Activated B cell treated with CpG ODN at 0.5 μM for 24 hours (primary cell): Measurements from ENCODE around the gene CAPRIN1. TPM values are rescaled to one million over a fixed set of nuclear protein-coding genes. Genes with fewer than 3 reads are reported as not detected.

ENCODE experiments used
- ATAC-seq: fragments of 200-7000 bp; cut with Tn5 transposase; one replicate; pipeline ENCODE4 v1.10.0; 2021; ENCODE audit warnings: low read depth, mild to moderate bottlenecking, moderate library complexity
- CTCF ChIA-PET: fragments of 350-600 bp; sonication (Branson Sonifier 250); formaldehyde crosslinking; loops from one replicate; lab custom pipeline; 2021; ENCODE audit warnings: antibody characterized with exemption; lab: Charles Lee
- POLR2A ChIA-PET: fragments of 350-600 bp; sonication (Branson Sonifier 250); formaldehyde crosslinking; loops from one replicate; lab custom pipeline; 2021; ENCODE audit warnings: antibody characterized with exemption; lab: Charles Lee
- DNase-seq: peaks from one replicate; pipeline ENCODE4 v3.0.0; 2022
- H3K27ac Mint-ChIP-seq: one replicate; pipeline ENCODE4 v1.8.0; 2020; ENCODE audit warnings: mixed read lengths
- H3K27me3 Mint-ChIP-seq: one replicate; pipeline ENCODE4 v1.8.0; 2021; ENCODE audit warnings: mixed read lengths
- H3K36me3 Mint-ChIP-seq: one replicate; pipeline ENCODE4 v1.8.0; 2021; ENCODE audit warnings: low read depth, mixed read lengths
- H3K4me1 Mint-ChIP-seq: one replicate; pipeline ENCODE4 v1.8.0; 2021; ENCODE audit warnings: mixed read lengths
- H3K4me3 Mint-ChIP-seq: one replicate; pipeline ENCODE4 v1.8.0; 2020; ENCODE audit warnings: mild to moderate bottlenecking, mixed read lengths
- H3K9me3 Mint-ChIP-seq: one replicate; pipeline ENCODE4 v1.8.0; 2020; ENCODE audit warnings: mixed read lengths
- intact Hi-C: fragments of 100-400 bp; cut with micrococcal nuclease; formaldehyde crosslinking; loops from one replicate; pipeline ENCODE4 v1.15.1; 2024
- total RNA-seq: library from RNA; stranded (reverse); gene quantifications from 2 replicates; pipeline ENCODE4 v1.2.3, GENCODE V29; 2022
- TF ChIP-seq, protein P1 (sequence below): fragments of 200-600 bp; IDR thresholded peaks from one replicate; pipeline ENCODE4 v1.8.0; 2022; ENCODE audit warnings: antibody characterized with exemption, mild to moderate bottlenecking

Gene CAPRIN1
- total RNA-seq, 1 donor from 2014 or later: 158 TPM

DNA sequence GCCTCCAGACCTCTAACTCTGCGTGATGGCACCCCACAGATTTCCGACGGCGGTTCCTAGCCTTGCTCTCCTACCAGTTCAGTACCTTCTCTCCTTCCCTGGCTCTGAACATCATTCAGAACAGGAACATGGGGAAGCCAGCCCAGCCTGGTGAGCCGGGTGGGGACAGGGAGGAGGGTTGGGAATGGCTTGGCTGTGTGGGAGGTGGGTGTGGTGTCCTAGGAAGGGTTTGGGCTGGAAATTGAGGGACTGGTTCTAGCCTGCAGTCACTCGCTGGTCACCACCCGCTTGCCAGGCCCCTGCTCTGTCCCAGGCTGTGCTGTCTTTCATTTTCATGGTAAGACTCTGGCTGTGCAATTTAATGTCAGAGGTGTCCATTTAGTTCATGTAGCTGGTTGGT lies 87.8 kb downstream of the CAPRIN1 start:
- POLR2A ChIA-PET: interaction anchor here (0.5 to 1.0 kb wide), 2 partner anchors 49 to 874 kb away, joined by 3 to 4 read pairs; no protein-coding TSS in a partner anchor
- intact Hi-C loops: no loop called here
- CTCF ChIA-PET: no interaction called here
- ATAC-seq: no peak
- no peak for DNase-seq
- peaks cover 95% of the 10 kb centered on the region for H3K36me3 Mint-ChIP-seq
- H3K27ac Mint-ChIP-seq: no peak overlapping the region
- H3K9me3 Mint-ChIP-seq: no peaks in the 10 kb centered on the region
- no peak overlapping the region for H3K4me3 Mint-ChIP-seq
- H3K4me1 Mint-ChIP-seq: no peaks in the 10 kb centered on the region
- TF ChIP-seq, protein P1, sequence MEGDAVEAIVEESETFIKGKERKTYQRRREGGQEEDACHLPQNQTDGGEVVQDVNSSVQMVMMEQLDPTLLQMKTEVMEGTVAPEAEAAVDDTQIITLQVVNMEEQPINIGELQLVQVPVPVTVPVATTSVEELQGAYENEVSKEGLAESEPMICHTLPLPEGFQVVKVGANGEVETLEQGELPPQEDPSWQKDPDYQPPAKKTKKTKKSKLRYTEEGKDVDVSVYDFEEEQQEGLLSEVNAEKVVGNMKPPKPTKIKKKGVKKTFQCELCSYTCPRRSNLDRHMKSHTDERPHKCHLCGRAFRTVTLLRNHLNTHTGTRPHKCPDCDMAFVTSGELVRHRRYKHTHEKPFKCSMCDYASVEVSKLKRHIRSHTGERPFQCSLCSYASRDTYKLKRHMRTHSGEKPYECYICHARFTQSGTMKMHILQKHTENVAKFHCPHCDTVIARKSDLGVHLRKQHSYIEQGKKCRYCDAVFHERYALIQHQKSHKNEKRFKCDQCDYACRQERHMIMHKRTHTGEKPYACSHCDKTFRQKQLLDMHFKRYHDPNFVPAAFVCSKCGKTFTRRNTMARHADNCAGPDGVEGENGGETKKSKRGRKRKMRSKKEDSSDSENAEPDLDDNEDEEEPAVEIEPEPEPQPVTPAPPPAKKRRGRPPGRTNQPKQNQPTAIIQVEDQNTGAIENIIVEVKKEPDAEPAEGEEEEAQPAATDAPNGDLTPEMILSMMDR: no peak
- H3K27me3 Mint-ChIP-seq: no peaks in the 10 kb centered on the region

DNA sequence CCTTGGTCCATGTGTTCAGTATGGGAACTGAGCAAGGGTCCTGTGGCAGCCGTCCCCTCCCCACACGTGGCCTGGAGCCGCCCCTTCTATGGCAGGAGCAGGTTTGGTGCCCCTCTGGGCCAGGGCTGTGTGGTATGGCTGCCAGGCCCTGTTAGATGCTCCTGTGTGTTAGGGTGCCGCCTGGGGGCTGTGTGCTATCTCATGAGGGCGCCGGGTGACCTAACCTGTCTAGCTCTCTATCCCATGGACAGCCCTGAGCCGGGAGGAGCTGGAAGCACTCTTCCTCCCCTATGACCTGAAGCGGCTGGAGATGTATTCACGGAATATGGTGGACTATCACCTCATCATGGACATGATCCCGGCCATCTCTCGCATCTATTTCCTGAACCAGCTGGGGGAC lies 88.6 kb downstream of the CAPRIN1 start:
- H3K4me3 Mint-ChIP-seq: no peak overlapping the region
- intact Hi-C loops: no loop called here
- no peak for DNase-seq
- H3K4me1 Mint-ChIP-seq: peaks cover 4% of the 10 kb centered on the region
- ChIA-PET POLR2A (interaction anchor here (1.0 kb wide), 1 partner anchor 48 kb away, joined by 4 read pairs; no protein-coding TSS in a partner anchor), CTCF (no interaction called here)
- H3K27ac Mint-ChIP-seq: no peak overlapping the region
- H3K36me3 Mint-ChIP-seq: peaks cover 95% of the 10 kb centered on the region
- H3K9me3 Mint-ChIP-seq: no peaks in the 10 kb centered on the region
- TF ChIP-seq, protein P1: no peak
- H3K27me3 Mint-ChIP-seq: no peaks in the 10 kb centered on the region
- no peak for ATAC-seq

- Mint-ChIP-seq H3K27me3 (no peaks in the 10 kb centered on the region), H3K9me3 (no peaks in the 10 kb centered on the region), H3K27ac (no peak overlapping the region), H3K36me3 (peaks cover 95% of the 10 kb centered on the region), H3K4me1 (peaks cover 21% of the 10 kb centered on the region), H3K4me3 (no peak overlapping the region)
- ChIA-PET POLR2A (no interaction called here), CTCF (no interaction called here)
- ATAC-seq: no peak
- TF ChIP-seq, protein P1: no peak
- intact Hi-C loops: no loop called here
- no peak for DNase-seq
Observed at GRCh38 chr11:34143048-34143447, 91.5 kb downstream of the CAPRIN1 start.

GRCh38 chr11:34145073-34145472 lies 93.5 kb downstream of the CAPRIN1 start:
- POLR2A ChIA-PET: no interaction called here
- Mint-ChIP-seq H3K36me3 (peaks cover 94% of the 10 kb centered on the region), H3K9me3 (no peaks in the 10 kb centered on the region), H3K4me3 (no peak overlapping the region), H3K4me1 (peaks cover 21% of the 10 kb centered on the region), H3K27ac (peak overlapping the region; percentile 80), H3K27me3 (no peaks in the 10 kb centered on the region)
- no peak for DNase-seq
- intact Hi-C loops: no loop called here
- CTCF ChIA-PET: no interaction called here
- TF ChIP-seq, protein P1: no peak
- no peak for ATAC-seq

DNA sequence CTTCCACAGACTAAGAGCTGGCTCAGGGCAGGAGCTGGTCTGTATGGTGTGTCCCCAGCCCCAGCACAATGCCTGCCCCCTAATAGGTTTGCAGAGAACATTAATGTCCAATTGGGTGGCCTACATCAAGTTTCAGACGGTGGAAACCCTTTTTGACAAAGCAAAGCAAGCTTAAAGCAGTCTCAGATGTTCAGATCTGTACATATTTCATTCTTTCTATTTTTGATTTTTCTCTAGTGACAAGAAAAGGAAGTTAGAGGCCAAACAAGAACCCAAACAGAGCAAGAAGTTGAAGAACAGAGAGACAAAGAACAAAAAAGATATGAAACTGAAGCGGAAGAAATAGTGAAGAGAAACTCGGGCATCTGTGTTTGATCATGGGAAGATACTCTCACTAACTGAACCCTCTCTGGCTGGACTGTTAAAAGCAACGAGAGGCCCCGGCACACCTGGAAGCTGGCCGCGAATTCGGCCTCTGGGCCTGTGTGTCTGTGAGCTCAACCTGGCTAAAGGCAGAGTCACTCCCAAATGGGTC lies 94.4 kb downstream of the CAPRIN1 start:
- Mint-ChIP-seq H3K27ac (peak overlapping the region; percentile 80), H3K36me3 (peaks cover 94% of the 10 kb centered on the region), H3K9me3 (no peaks in the 10 kb centered on the region), H3K4me1 (peaks cover 21% of the 10 kb centered on the region), H3K4me3 (peak overlapping the region; percentile 19), H3K27me3 (no peaks in the 10 kb centered on the region)
- ATAC-seq (peak; percentile 14), DNase-seq (no peak)
- intact Hi-C loops: loop anchor here (2.0 kb wide), 1 partner anchor 149 kb away; no protein-coding TSS in a partner anchor
- CTCF ChIA-PET: no interaction called here
- TF ChIP-seq, protein P1: no peak
- POLR2A ChIA-PET: no interaction called here
